K562 (cell line): Measurements from ENCODE around the gene INSR. TPM values are rescaled to one million over a fixed set of nuclear protein-coding genes. Genes with fewer than 3 reads are reported as not detected.
A peak's percentile ranks its signal among the peaks of the same experiment; 100 is the strongest.

ENCODE experiments used
- BCOR ChIP-seq: fragments of 450-650 bp; IDR thresholded peaks from 2 replicates; pipeline ENCODE4 v1.6.1; 2016
- CREB3 ChIP-seq: fragments of 450-650 bp; conservative IDR thresholded peaks from 2 replicates; pipeline ENCODE4 v1.6.1; 2016; ENCODE audit warnings: missing genetic modification characterization, low read depth, mild to moderate bottlenecking, missing compliant biosample characterization, moderate library complexity
- CREM ChIP-seq: IDR thresholded peaks from 2 replicates; pipeline ENCODE4 v1.6.1; 2014; ENCODE audit warnings: antibody characterized with exemption, low read depth
- DACH1 ChIP-seq: fragments of 450-650 bp; IDR thresholded peaks from 2 replicates; pipeline ENCODE4 v1.6.1; 2018; ENCODE audit not compliant: partially characterized antibody
- E2F6 ChIP-seq, 2 experiments: IDR thresholded peaks; 2 replicates each; pipeline ENCODE4 v1.6.1; 2011; ENCODE audit warnings: borderline replicate concordance in 1 of 2, control low read depth in 1 of 2, low read depth in 1 of 2, low read length in 1 of 2, mild to moderate bottlenecking in 1 of 2, mixed read lengths in 1 of 2, moderate library complexity in 1 of 2; ENCODE audit not compliant: insufficient read depth in 1 of 2, insufficient read length in 1 of 2, poor library complexity in 1 of 2, severe bottlenecking in 1 of 2; ENCODE audit errors: extremely low read depth in 1 of 2
- EHMT2 ChIP-seq: fragments of 450-650 bp; IDR thresholded peaks from 2 replicates; pipeline ENCODE4 v1.6.1; 2018; ENCODE audit warnings: antibody characterized with exemption
- FOXA1 ChIP-seq: fragments of 450-650 bp; IDR thresholded peaks from 2 replicates; pipeline ENCODE4 v1.6.1; 2016; ENCODE audit warnings: mild to moderate bottlenecking, borderline replicate concordance
- GATAD2A ChIP-seq: fragments of 450-650 bp; IDR thresholded peaks from 2 replicates; pipeline ENCODE4 v1.6.1; 2017
- HDGF ChIP-seq: fragments of 450-650 bp; IDR thresholded peaks from 2 replicates; pipeline ENCODE4 v1.6.1; 2016
- HMGN3 ChIP-seq: IDR thresholded peaks from 2 replicates; pipeline ENCODE4 v1.6.1; 2011; ENCODE audit warnings: borderline replicate concordance, low read depth, mild to moderate bottlenecking, mixed read lengths, low read length; ENCODE audit not compliant: insufficient read length; ENCODE audit errors: extremely low read depth
- KAT7 ChIP-seq: sonication (generic); formaldehyde crosslinking; IDR thresholded peaks from 2 replicates; pipeline ENCODE4 v1.8.0; 2022; ENCODE audit warnings: missing genetic modification reagents, mild to moderate bottlenecking, borderline replicate concordance
- NCOA1 ChIP-seq: fragments of 450-650 bp; IDR thresholded peaks from 2 replicates; pipeline ENCODE4 v1.6.1; 2016; ENCODE audit warnings: low read depth
- PHF8 ChIP-seq: fragments of 200-600 bp; sonication (generic); IDR thresholded peaks from 2 replicates; pipeline ENCODE4 v1.6.1; 2012; ENCODE audit warnings: mixed run types, mild to moderate bottlenecking, inconsistent platforms, low read length, moderate library complexity, borderline replicate concordance
- PRDM10 ChIP-seq: fragments of 450-650 bp; IDR thresholded peaks from 2 replicates; pipeline ENCODE4 v1.6.1; 2018; ENCODE audit not compliant: partially characterized antibody
- RBM22 ChIP-seq: fragments of 200-400 bp; formaldehyde crosslinking; IDR thresholded peaks from 2 replicates; pipeline ENCODE4 v1.6.1; 2018; ENCODE audit warnings: low read length, low read depth; ENCODE audit not compliant: poor library complexity, severe bottlenecking
- SP2 ChIP-seq: IDR thresholded peaks from 2 replicates; pipeline ENCODE4 v1.6.1; 2011; ENCODE audit warnings: mild to moderate bottlenecking, low read depth, low read length, moderate library complexity; ENCODE audit not compliant: poor library complexity, severe bottlenecking; ENCODE audit errors: extremely low read depth
- SRSF9 ChIP-seq: fragments of 200-400 bp; formaldehyde crosslinking; IDR thresholded peaks from 2 replicates; pipeline ENCODE4 v1.6.1; 2017; ENCODE audit warnings: low read depth, low read length, borderline replicate concordance
- STAT6 ChIP-seq: sonication (generic); formaldehyde crosslinking; IDR thresholded peaks from 2 replicates; pipeline ENCODE4 v1.8.1; 2023; ENCODE audit warnings: mild to moderate bottlenecking, missing genetic modification reagents
- polyA plus RNA-seq, 8 experiments: library from polyadenylated mRNA; depleted of rRNA in 4 of 8; stranded (reverse) in 5 of 8; unstranded in 3 of 8; fragments of >200 nt; fragmentation: Nextera tagmentation in 2 of 8; fragmentation: Illumina TruSeq in 1 of 8; extraction: Ambion mirVana in 2 of 8; extraction: Trizol in 1 of 8; gene quantifications; 2 replicates each; pipeline versions ENCODE4 v1.2.1 to v1.2.3, GENCODE V29; 2011 to 2014; ENCODE audit warnings: inconsistent platforms in 1 of 8, missing spikeins in 1 of 8
- total RNA-seq, 7 experiments: library from RNA; depleted of rRNA in 6 of 7; stranded (reverse); fragments of >200 nt in 6 of 7; fragmentation: Illumina TruSeq in 2 of 7; extraction: Trizol in 2 of 7; gene quantifications; 2 replicates each; pipeline versions ENCODE4 v1.2.1 to v1.2.3, GENCODE V29; 2011 to 2021; ENCODE audit warnings: low replicate concordance in 1 of 7

INSR gene
- total and polyA plus RNA-seq, 9 of the 15 experiments (the other 6 are each of a cell fraction or from before 2014, with no cell fraction given) = 0.04 to 0.88 (median 0.41) TPM

- TF ChIP-seq PHF8 (peak; percentile 74; the same call in 1 of the 2 replicates), NCOA1 (peak; percentile 49; the same call in 1 of the 2 replicates), EHMT2 (peak; percentile 81), KAT7 (CRISPR knock-in tag) (no peak), PRDM10 (peak; percentile 64), GATAD2A (peak; percentile 99), CREM (no peak), HMGN3 (no peak), SP2 (no peak), HDGF (peak; percentile 70; the same call in 1 of the 2 replicates), DACH1 (no peak), FOXA1 (no peak), E2F6 (IDR thresholded peaks at IDR 0.05; ENCODE audit: borderline replicate concordance in 1 of 2, extremely low read depth in 1 of 2, insufficient read depth in 1 of 2, insufficient read length in 1 of 2, low read depth in 1 of 2, low read length in 1 of 2, poor library complexity in 1 of 2, severe bottlenecking in 1 of 2) (peak; percentile 43 to 67), BCOR (peak; percentile 17; the same call in 1 of the 2 replicates), STAT6 (CRISPR knock-in tag) (no peak; the same call in 1 of the 2 replicates), SRSF9 (no peak), CREB3 (tag) (no peak), RBM22 (no peak)
Measured at GRCh38 chr19:7098701-7099596, 195.3 kb downstream of the INSR start (continued).
